ENCODE measurements around the gene COMMD4.
A peak's percentile ranks its signal among the peaks of the same experiment; 100 is the strongest.
"Not testable (repeated sequence)": the region's sequence is repeated elsewhere in the genome, so short reads cannot be mapped to it uniquely, and the experiment has no call there.

The COMMD4 gene

DNA sequence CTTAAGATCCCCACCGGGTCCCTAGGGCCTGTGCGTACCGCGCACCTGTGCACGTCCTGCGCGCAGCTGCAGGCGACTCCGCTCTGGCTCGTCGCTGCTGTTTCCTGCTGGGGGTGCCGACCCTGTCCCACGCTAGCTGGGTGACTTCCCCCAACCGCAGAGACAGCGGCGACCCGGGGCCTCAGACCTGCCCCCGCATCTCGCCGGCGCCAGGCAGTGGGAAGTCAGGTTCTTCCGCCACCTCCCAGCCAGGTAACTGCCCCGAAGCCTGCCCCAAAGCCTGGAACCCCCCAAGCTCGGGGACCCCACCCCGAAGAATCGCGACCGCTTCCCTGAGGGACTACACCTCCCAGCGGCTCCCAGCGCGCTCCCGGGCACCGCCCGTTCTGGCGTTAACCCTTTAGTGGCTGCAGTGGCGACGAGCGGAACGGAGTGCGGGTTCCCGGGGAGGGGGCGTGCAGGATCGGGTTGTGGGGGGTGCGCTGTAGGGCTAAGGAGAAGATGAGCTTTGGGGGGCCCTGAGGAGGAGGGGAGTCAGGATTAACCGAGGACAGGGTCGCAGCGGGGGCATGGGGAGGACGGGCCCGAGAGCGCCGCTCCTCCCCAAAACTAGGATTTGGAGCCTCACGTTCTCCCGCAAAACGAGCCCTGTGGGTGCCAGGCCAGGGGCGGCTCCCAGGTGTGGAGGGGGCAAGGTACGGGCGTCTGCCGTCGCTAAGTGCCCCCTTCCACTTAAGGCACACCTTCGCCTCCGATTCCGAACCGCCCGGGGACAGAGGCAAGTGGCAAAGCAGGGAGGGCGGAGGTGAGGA is 11.6 kb downstream of the COMMD4 start:
- H3K4me3 ChIP-seq (ENCODE audit: low read depth, low read length) = peak overlapping the region; percentile 70
- in situ Hi-C loops (cut with HindIII; ENCODE audit: low sequenced_read_pairs) = no loop called here
- no peak for DNase-seq (ENCODE audit: low read depth, low spot score)
- TF ChIP-seq, protein P1, sequence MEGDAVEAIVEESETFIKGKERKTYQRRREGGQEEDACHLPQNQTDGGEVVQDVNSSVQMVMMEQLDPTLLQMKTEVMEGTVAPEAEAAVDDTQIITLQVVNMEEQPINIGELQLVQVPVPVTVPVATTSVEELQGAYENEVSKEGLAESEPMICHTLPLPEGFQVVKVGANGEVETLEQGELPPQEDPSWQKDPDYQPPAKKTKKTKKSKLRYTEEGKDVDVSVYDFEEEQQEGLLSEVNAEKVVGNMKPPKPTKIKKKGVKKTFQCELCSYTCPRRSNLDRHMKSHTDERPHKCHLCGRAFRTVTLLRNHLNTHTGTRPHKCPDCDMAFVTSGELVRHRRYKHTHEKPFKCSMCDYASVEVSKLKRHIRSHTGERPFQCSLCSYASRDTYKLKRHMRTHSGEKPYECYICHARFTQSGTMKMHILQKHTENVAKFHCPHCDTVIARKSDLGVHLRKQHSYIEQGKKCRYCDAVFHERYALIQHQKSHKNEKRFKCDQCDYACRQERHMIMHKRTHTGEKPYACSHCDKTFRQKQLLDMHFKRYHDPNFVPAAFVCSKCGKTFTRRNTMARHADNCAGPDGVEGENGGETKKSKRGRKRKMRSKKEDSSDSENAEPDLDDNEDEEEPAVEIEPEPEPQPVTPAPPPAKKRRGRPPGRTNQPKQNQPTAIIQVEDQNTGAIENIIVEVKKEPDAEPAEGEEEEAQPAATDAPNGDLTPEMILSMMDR (IDR thresholded peaks at IDR 0.05; ENCODE audit: low read depth, low read length) = no peak

DNA sequence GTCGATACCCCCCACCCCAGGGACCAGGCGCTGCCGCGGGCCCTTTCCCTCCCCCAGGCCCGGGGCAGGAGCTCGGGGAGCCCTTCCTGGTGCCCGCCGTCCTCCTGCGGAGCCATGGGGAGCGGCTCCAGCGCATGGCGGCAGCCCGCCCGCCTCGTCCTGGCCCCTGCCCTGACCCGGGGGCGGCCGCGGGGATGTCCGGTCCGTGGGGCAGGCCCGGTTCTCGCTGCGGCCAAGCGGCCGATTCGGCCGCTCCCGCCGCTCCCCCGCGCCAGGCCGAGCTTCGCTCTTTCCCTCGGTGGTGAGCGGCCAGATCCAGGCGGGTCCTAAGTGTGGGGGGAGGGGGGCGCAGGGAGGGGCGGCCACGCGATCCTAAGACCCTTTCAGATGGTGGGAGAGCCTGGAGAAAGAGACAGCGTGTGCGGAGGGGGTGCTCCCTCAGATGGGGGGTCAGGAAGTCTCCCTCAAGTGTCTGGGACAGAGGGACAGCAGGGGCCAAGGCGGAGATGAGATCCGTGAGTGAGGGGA is 12.2 kb downstream of the COMMD4 start:
- in situ Hi-C loops (cut with HindIII; ENCODE audit: low sequenced_read_pairs) = no loop called here
- no peak for DNase-seq (ENCODE audit: low read depth, low spot score)
- H3K4me3 ChIP-seq (ENCODE audit: low read depth, low read length) = peak overlapping the region; percentile 70
- TF ChIP-seq, protein P1 (IDR thresholded peaks at IDR 0.05; ENCODE audit: low read depth, low read length) = no peak

DNA sequence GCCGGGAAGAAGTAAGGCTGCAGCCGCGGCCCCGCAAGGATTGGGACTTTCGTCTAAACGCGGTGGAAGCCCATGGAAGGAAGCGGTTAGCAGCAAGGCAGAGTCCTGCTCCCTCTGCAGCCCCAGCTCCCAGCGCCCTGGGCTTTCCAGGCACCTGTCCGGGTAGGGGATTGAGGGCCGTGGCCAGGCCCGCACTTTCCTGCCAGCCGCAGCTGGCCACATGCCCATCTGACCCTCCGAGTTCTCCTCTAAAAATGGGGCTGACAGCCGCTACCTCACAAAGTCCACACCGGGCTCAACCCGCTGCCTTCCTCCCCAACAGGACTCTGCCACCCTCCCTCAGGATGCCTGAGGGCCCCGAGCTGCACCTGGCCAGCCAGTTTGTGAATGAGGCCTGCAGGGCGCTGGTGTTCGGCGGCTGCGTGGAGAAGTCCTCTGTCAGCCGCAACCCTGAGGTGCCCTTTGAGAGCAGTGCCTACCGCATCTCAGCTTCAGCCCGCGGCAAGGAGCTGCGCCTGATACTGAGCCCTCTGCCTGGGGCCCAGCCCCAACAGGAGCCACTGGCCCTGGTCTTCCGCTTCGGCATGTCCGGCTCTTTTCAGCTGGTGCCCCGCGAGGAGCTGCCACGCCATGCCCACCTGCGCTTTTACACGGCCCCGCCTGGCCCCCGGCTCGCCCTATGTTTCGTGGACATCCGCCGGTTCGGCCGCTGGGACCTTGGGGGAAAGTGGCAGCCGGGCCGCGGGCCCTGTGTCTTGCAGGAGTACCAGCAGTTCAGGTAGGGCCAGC is 12.9 kb downstream of the COMMD4 start:
- H3K4me3 ChIP-seq (ENCODE audit: low read depth, low read length) = peak overlapping the region; percentile 70
- in situ Hi-C loops (cut with HindIII; ENCODE audit: low sequenced_read_pairs) = no loop called here
- TF ChIP-seq, protein P1 (IDR thresholded peaks at IDR 0.05; ENCODE audit: low read depth, low read length) = no peak
- no peak for DNase-seq (ENCODE audit: low read depth, low spot score)

DNA sequence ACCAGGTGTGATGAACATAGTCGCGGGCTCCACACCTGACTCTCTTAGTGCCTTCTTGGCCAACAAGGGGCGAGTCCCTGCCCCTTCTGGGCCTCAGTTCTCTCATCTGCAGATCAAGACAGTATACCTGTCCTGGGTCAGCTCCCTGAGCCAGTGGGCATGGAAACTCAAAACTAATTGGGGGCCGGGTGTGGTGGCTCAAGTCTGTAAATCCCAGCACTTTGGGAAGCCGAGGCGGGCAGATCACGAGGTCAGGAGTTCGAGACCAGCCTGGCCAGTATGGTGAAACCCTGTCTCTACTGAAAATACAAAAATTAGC is 13.4 kb downstream of the COMMD4 start:
- H3K4me3 ChIP-seq (ENCODE audit: low read depth, low read length); in situ Hi-C loops (cut with HindIII; ENCODE audit: low sequenced_read_pairs); DNase-seq (ENCODE audit: low read depth, low spot score): not testable (repeated sequence)

DNA sequence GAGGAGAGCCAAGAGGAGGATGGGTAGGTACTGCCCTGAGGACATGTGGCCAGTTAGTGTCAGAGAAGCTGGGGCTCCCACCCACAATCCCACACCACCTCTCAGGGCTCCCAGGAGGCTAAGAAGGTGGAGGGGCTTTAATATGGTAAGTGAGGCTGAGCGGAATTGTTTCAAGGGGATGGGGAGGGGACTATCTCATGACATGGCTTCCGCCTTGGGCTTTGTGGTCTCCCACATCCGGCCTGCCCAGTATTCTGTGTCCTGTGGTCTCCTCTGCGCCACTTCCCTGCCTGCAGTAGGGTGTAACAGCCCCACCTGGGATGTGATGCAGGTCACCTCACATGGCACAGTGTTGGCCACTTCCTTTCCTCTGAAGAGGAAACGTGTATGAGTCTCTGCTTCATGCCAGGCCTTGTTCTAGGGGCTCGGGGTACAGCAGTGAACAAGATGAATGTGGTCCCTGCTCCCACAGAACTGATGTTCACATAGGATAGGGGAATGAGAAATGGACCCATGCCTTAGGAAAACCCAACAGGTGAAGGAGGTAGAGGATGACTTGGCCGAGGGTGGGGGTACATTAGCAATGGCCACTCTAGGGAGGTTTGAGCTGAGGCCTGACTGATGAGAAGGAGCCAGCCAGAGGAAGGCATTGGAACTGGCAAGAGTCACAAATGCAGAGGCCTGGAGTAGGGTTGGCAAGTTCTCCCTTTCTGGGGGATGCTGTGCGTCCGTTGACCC is 14.2 kb downstream of the COMMD4 start:
- DNase-seq (ENCODE audit: low read depth, low spot score) = no peak
- H3K4me3 ChIP-seq (ENCODE audit: low read depth, low read length) = no peak overlapping the region
- in situ Hi-C loops (cut with HindIII; ENCODE audit: low sequenced_read_pairs) = no loop called here
- TF ChIP-seq, protein P1 (IDR thresholded peaks at IDR 0.05; ENCODE audit: low read depth, low read length) = no peak

DNA sequence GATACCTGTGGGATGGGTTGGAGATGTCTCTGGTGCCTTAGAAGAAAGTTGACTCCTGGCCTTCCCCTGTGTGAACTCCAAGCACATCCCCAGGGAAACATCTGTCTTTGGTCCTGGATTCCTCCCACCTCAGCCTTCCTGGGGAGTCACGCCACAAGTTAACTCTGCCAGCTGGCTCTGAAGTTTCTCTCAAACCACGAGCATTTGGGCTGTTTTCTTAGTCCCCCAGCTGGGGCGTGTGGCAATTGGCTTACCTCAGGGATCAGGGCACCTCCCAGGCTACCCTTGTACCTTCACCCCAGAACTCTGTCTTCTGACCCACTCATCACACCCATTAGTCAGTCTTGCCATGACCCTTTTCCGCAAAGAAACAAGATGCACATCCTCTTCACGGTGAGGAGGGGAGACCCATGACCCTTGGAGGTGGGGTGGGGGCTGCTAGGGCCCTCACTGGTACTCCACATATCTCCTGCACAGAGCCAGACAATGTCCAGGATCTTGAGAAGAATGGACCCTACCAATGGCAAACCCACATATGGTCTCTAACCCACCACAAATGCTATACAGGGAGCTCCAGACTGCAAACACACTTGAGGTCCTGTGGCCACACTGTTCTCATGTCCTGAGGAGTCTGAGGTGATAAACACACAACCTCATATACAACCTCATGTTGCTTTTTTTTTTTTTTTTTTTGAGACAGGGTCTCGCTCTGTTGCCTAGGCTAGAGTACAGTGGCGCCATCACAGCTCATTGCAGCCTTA is 14.9 kb downstream of the COMMD4 start:
- in situ Hi-C loops (cut with HindIII; ENCODE audit: low sequenced_read_pairs) = no loop called here
- H3K4me3 ChIP-seq (ENCODE audit: low read depth, low read length) = no peak overlapping the region
- DNase-seq (ENCODE audit: low read depth, low spot score) = no peak
- TF ChIP-seq, protein P1 (IDR thresholded peaks at IDR 0.05; ENCODE audit: low read depth, low read length) = no peak

All from astrocyte of the spinal cord (primary cell).